ENCODE data around the gene DYNC2LI1.

Gene DYNC2LI1

DNA sequence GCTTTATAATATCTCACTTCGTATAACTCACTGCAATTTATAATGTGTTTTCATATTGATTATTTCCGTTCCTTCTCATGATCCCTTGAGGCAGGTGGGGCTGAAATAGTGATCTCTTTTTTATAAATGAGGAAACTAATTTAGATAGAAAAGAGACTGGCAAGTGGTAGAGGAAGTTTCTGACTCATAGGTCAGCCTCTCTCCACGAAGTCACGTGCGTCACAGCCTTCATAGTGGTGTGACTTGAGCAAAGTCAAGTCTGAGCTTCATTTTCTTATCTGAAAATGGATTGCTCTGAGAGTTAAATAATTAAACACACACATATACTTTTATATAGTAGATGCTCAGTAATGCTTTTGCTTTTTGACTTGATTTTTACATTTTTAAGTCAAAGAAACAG is 44.9 kb downstream of the DYNC2LI1 start:
- no peak for DNase-seq (ENCODE audit: low spot score)

DNA sequence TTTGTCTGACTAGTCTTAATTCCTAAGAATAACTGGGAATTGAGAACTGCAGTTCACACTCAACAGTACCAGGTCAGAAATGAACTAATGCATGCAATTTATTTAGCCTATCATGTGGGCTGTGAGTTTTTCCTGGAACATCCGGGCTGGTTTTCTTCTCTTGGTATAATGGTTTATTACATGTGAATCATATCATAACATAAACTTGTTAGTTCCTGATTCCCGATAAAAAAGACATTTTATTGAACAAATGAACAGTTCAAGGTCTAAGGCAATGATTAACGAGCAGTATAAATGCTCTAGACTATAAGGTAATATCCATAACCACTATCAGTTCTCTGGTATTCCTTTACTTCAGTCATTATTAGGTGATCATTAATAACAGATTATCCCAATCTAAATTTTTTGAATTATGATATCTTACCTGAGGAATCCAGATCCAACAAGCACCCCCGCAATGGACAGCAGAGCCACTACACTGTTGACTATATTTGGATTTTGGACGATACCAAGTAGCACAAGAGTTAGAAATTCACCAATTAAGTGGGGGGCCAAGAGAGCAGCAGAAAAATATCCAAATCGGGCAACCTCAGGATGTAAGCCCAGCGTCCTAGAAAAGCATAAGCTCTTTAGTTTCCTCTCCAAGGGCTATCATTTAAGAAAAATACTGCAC is 45.8 kb downstream of the DYNC2LI1 start:
- no peak for DNase-seq (ENCODE audit: low spot score)

DNA sequence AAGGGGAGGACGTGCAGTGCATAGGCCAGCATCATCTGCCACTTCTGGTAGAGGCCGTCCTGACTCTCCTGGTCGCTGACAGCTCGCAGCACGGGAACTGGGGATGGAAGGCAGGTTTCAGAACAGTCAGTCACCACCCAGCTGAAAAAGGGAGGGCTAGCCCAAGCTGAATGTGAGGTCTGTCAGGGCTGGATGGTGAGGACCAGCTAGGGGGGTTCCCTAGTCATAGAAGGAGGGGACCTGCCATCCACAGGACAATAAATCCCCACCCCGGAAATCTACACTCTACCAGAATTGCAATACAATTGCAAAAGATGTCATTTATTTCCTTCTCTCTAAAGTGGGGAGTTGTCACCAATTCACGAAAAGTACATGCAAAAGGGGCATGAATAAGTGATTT is 49.0 kb downstream of the DYNC2LI1 start:
- no peak for DNase-seq (ENCODE audit: low spot score)

DNA sequence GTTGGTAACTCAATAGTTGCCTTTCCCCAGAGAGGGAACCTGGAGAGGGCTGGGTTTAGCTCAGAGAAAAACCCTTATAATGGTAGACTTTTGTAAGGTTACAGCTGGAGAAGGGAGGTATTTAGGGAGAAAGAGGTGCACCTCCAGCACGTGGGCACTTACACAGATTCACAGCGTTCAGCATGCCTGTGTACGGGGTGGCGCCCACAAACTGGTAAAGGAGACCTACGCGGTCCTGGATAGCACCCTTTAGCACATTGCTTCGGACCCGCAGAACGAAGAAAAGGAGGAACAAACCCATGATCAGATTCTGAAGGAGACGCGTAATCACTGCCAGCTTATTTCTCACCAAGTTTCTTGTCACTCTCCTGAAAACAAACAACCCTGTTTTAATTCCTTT is 49.9 kb downstream of the DYNC2LI1 start:
- DNase-seq (ENCODE audit: low spot score) = no peak

DNA sequence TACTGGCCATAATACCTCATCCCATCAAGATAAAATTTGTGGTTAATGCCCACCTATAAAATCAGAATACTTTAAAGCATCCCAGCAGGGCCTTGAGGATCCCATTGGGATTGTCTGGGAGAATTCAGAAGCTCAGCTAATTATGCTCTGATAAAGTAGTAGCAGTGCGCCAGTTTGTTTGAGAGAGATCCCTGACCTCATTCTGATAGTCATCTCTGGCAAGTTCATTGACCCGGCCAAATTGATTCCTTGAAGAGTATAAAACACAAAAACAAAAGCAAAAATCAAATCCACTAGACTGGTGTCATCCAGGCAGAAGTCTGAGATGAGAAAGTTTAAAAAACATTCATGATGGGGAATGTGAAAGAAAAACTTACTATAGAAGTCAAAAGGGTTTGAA is 50.7 kb downstream of the DYNC2LI1 start:
- no peak for DNase-seq (ENCODE audit: low spot score)

DNA sequence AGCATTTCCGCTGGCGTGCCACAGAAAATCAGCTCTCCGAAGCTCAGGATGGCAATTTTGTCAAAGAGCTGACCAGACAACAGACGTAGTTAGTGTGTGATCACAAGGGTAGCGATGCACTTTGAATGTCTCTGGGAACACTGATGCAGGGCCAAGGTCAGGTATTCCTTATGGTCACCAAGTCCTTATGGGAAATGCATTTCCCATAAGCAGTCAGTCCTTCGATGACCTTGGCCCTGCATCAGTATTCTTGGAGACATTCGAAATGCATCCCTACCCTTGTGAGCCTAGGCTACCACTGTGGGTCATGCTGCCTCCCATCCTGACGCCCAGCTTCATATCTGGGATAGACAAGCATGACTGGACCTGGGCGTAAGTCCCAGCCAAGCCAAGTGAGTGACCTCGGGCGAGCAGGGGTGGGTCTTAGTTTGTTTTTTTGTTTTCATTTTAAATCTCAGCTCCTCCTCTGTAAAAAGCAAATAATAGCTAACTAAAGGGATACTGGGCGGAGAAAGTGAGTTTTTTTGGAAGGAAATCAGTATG is 51.2 kb downstream of the DYNC2LI1 start:
- DNase-seq (ENCODE audit: low spot score) = no peak

DNA sequence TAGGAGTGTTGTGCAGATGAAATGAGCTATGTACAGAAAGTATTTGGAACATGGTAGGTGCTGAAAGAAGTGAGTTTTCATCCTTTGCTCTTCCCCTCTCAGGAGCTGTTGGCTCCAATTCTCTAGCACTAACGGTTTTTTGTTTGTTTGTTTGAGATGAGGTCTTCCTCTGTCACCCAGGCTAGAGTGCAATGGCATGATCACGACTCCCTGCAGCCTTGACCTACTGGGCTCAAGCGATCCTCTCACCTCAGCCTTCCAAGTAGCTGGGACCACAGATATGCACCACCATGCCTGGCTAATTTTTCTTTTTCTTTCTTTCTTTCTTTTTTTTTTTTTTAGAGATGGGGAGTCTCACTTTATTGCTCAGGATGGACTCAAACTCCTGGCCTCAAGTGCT is 52.0 kb downstream of the DYNC2LI1 start:
- DNase-seq (ENCODE audit: low spot score) = no peak

DNA sequence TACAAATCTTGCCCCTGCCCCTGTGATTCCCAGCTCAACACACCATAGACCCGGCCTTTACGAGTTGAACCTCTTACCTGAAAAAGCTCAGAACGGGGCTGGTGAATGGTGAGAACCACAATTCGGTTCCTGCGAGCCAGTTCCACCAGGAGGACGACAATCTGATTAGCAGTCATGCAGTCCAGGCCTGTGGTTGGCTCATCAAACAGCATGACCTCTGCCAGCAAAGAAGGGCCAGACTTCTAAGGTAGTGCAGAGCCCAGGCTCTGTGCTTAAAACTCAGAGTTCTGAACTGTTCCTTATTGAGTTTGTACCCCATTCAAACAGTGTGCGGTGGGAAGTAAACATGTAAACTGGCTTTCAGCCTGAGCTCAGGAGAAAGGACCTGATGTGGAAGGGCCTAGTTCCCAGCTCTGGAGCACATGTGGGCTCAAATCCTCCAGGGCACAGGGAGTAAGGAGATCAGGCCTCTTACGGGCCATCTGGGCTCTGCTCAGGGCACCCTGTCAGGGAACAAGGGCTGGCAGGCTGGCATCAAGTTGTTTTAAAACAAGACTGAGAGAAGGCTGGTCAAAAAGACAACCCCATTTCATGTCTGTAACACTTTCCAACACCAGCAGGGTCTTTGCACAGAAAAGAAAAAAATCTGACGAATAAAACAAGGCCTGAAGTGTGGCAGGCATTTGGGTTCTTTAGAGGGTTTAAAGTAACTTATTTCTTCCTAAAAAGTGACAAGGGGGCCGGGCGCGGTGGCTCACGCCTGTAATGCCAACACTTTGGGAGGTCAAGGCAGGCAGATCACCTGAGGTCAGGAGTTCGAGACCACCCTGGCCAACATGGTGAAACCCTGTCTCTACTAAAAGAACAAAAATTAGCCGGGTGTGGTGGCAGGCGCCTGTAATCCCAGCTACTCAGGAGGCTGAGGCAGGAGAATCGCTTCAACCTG is 52.7 kb downstream of the DYNC2LI1 start:
- DNase-seq (ENCODE audit: low spot score) = no peak

DNA sequence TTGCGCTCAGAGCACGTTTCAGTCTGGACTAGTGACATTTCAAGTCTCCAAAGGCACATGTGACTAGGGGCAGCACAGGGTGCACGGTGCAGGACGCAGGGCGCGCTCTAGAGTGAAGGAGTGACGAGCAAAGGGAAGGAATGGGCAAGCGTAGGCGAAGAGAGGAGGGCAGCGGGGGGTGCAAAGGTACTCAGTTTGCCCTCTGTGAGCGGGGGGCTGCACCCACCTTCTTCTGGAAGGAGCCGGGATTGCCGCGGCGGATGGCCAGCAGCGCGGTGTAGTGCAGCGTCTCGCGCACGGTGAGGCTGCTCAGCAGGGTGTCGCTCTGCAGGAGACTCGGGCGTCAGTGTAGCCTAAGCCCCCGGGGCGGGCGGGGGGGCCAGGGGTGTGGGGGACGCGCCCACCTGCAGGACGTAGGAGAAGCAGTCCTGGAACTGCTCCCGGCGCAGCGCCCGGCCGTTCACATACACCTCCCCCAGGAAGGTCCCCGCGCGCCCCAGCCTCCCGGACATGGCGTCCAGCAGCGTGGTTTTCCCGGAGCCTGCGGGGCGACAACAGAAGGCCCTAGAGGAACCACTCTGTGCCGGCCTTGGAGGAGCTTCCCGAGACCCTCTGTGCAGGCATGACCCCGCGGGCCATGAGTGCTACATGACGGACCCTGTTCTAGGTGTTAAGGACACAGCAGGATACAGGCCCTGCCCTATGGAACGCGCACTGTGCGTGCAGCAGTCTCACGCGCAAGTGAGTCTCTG is 57.9 kb downstream of the DYNC2LI1 start:
- DNase-seq (ENCODE audit: low spot score) = no peak

DNA sequence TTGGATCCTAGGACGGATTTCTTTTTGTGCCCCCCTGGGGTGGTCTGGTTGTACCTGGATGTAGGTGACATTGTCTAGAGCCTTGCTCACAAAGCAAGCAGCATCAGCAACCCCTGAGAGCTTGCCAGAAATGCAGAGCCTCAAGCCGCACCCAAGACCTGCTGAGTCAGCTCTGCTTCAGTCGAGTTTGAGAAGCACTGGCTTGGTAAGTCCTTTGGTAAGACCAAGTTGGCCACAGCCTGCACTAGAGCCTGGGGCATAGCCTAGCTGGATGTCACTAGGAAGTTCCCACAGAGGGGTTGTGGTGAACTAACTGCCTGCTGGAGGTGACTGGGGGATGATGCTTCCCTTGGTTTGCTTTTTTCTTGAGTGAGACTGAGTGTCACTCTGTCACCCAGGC is 58.6 kb downstream of the DYNC2LI1 start:
- DNase-seq (ENCODE audit: low spot score) = no peak

DNA sequence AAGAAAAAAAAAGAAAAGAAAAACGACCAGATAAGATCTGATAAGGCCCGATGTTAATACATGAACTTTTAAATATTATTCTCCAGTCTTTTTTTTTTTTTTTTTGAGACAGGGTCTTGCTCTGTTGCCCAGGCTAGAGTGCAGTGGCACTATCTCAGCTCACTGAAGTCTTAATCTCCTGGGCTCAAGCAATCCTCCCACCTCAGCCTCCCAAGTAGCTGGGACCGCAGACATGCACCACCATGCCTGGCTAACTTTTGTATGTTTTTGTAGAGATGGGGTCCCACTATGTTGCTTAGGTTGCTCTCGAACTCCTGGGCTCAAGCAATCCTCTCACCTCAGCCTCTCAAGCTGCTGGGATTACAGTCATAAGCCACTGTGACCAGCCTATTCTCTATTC is 63.2 kb downstream of the DYNC2LI1 start:
- no peak for DNase-seq (ENCODE audit: low spot score)

DNA sequence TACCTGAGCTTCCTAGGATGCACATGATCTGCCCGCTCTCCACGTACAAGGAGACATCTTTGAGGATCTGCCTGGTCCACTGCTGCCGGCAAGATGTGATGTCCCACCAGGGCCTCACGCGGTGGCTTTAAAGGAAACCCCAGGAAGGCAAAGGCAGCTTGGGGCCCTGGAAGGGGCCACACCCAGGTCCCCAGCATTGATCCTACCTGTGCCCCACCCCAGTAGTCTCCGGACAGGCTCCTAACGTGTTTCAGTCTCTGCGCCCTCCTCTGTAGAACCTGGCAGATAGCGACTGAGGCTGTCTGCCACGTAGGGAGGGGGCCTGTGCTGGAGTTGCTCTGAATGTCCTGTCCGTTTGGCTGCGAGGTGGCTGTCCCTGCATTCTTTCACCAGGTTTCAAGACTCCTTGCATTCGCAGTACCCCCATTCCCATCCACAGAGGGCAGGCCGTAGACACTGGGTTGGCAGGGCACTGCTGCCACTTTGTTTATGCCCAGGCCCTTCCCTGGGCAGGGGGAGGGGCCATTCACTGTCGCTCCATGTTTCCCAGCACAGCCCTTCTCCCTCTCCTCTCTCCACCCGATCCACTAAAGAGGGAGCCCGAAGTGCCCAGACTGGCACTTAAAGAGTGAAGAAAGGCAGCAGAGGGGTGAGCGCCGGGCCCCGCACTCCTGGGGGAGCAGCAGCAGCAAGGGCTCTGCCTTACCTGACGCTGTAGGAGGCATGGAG is 64.2 kb downstream of the DYNC2LI1 start:
- DNase-seq (ENCODE audit: low spot score) = no peak

DNA sequence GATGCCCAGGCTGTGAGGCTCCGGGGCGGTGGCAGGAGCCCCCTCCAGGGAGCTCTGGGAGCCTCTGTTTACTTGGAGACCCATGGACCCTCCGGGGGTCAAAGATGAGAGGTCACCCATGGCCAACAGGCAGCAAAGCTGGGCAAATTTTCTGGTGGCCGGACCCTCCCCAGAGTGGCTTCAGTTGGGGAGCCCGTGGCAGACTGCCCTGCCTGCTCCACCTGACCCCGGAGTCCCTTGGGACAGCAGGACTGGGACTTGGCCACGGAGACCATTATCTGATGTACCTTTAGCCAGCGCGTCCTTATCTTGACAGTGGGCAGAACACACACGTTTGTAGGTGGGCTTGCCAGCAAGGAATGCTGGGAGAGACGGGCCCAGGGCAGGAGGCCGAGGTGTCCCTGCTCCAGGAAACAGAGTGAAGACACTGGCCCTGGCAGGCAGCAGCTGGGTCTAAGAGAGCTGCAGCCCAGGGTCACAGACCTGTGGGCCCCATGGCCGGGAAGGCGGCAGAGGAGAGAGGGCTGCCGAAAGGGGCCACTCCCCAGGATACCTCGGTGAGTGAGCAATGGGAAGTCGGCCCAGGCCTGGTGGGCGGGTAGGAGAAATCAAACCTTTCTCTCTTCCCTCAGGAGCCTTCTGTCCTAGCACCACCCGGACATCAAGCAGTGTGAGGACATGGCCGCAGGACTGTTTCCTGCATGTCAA is 64.9 kb downstream of the DYNC2LI1 start, which contains the start of the genes ABCG5 and ABCG8:
Gene ABCG5, minus strand, starts transcription at position 280 of the 708 bp plus-strand sequence. Its CDS starts 160 bp downstream, at position 120.
Gene ABCG8, plus strand, starts transcription at position 412 of the 708 bp plus-strand sequence. Its CDS starts 83 bp downstream, at position 495.
- DNase-seq (ENCODE audit: low spot score) = no peak

DNA sequence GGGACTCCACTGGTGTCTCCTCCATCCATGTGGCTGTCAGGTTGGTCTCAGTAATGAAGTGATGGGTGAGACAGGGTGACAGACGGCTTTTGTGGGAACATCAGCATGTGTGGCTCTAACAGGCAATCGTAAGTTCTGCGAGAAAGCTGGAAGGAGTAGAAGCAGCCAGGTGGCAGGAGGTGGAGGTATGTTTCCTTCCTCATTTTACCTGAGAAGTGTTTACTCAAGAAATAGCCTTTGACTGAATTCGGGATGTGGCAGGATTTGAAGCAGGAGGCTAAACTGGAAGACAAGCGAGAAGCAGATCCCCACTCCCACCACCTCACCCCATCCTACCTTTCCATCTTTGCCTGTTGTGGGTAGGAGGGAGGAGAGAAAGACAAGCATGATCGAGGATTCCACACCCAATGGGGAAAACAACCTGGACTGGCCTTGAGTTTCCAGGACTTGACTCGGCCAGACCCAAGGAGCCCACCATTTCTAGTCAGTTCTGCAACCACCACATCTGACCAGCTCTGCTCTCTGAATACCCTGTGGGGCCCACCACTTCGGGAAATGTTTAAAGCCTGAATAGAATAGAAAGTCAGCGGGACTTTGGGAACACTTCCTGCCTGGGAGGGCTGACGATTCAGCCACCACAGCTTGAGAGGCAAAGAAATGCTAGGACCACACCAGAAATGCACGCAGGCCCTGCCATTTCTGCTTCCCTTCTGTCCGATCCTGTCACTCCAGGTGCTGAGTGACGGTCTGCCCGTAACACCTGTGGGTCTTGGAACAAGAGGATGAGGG is 66.1 kb downstream of the DYNC2LI1 start:
- DNase-seq (ENCODE audit: low spot score) = no peak

DNA sequence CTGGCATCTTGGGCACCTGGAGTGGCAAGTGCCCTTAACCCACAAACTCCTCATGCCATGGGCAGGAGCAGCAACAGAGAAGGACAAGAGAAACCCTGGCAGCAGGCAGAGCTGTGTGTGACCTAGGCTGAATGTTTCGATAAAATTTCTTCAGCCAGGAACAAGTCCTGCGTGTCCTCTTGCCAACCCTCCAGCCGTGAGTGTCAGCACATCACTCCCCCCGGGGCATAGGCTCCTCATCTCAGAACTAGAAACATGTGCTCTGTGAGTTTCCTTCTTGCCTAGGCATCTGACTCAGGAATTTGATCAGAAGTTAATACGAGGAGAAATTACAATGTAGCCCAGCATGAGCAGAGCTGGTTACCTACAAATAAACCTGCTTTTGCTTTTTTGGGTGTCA is 67.1 kb downstream of the DYNC2LI1 start:
- DNase-seq (ENCODE audit: low spot score) = no peak

DNA sequence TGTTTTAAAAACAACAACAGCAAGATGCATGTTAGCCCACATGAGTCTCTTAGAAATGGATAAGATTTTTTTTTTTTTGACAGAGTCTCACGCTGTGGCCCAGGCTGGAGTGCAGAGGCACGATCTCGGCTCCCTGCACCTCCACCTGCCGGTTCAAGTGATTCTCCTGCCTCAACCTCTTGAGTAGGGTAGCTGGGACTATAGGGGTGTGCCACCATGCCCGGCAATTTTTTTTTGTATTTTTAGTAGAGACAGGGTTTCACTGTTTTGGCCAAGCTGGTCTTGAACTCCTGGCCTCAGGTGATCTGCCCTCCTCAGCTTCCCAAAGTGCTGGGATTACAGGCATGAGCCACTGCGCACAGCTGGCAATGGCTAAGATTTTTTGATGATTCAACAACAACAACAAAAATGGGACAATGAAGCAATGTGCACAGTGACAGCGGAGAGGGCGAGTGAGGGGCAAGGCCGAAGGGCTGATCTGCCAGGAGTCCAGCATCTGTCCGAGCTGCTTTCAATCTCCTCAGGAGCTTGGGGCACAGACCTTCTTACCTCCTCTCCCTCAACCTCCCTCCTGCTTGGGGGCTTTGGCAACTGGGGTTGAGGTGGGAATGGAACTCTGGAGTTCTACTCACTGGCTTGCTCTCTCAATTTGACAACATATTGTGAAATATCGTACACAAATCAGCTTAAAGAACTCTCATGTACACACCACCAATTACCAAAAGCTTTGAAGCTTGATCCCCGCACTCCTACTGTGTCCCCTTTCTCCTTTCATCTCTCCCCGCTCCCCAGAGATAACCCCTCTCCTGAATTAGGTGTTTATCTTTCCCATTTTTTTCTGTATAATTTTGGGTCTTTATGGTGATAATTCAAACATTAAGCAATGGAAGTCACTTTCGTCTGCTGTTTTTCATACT is 68.4 kb downstream of the DYNC2LI1 start:
- no peak for DNase-seq (ENCODE audit: low spot score)

DNA sequence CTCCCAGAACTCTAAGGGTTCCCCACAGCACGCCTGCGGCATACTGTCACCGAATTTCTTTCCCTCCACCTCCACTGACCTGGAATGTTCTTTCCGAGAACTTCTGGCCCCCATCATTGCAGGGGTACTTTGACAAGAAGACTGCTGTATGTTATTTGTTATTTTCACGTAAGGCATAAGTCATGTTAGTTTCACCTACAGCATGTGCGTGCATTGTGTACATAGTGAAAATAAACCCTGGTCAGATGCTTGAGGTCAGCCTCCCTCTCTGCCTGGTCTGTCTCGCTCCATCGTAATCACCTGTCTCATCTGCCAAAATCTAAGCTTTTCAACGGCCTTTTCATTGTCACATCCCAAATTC is 69.0 kb downstream of the DYNC2LI1 start:
- DNase-seq (ENCODE audit: low spot score) = no peak

DNA sequence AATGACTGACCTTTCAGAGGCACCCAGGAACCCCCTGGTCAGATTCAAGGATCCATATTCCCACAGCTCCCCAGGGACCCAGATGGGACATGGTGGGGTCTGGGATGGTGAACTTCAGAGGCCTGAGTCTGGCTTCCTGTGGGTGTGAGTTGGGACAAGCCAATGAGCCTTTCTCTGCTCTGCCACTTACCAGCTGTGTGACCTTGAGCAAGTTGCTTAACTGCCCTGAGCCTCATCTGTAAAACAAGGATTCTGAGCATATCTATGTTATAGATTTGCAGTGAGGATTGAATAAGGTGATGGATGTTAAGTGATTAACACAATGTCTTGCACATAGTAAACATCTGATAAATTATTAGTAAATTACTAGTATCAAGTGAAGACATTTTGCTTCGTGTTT is 71.3 kb downstream of the DYNC2LI1 start:
- DNase-seq (ENCODE audit: low spot score) = no peak

All from CD4-positive, alpha-beta T cell treated with Interleukin-15 for 4 hours (primary cell).